Sigmoid colon (tissue), 7 donors: ENCODE results near the gene KCNG2. TPM values are rescaled to one million over a fixed set of nuclear protein-coding genes. Genes with fewer than 3 reads are reported as not detected.
"Not testable (repeated sequence)": the region's sequence is repeated elsewhere in the genome, so short reads cannot be mapped to it uniquely, and the experiment has no call there.

Source experiments
- DNase-seq: peaks from one replicate; pipeline ENCODE4 v3.0.0-alpha.2; 2019
- H3K27ac ChIP-seq, 4 donors: fragments of 200-600 bp; sonication (generic); one replicate each; pipeline ENCODE4 v1.5.1; 2016 to 2019; ENCODE audit warnings: mild to moderate bottlenecking in 1 of 4
- H3K27me3 ChIP-seq, 3 donors: fragments of 200-600 bp; sonication (generic); one replicate each; pipeline ENCODE4 v1.5.1; 2019; ENCODE audit warnings: mild to moderate bottlenecking in 1 of 3
- H3K36me3 ChIP-seq, 4 donors: fragments of 200-600 bp; sonication (generic); one replicate each; pipeline ENCODE4 v1.5.1; 2016 to 2019
- H3K4me1 ChIP-seq, 4 donors: fragments of 200-600 bp; sonication (generic); one replicate each; pipeline ENCODE4 v1.5.1; 2017 to 2019
- H3K4me3 ChIP-seq, 4 donors: fragments of 200-600 bp; sonication (generic); one replicate each; pipeline ENCODE4 v1.5.1; 2017 to 2019; ENCODE audit warnings: mild to moderate bottlenecking in 2 of 4, moderate library complexity in 1 of 4
- H3K9me3 ChIP-seq, 4 donors: fragments of 200-600 bp in 3 of 4; sonication (generic) in 3 of 4; one replicate each; pipeline versions ENCODE4 v1.5.1 to v1.6.1; 2013 to 2019
- EP300 ChIP-seq, 4 donors: sonication (generic); formaldehyde crosslinking; IDR thresholded peaks; one replicate each; pipeline ENCODE4 v1.6.1; 2017; ENCODE audit warnings: antibody characterized with exemption in 4 of 4
- POLR2A ChIP-seq, 2 donors: fragments of 450-650 bp; IDR thresholded peaks; one replicate each; pipeline ENCODE4 v1.6.1; 2016; ENCODE audit warnings: antibody characterized with exemption in 2 of 2, mild to moderate bottlenecking in 2 of 2, moderate library complexity in 2 of 2
- POLR2AphosphoS5 ChIP-seq, 4 donors: sonication (generic); formaldehyde crosslinking; IDR thresholded peaks; one replicate each; pipeline ENCODE4 v1.6.1; 2017; ENCODE audit warnings: antibody characterized with exemption in 4 of 4
- whole genome bisulfite sequencing, 2 donors: extraction: QIAGEN DNeasy Blood & Tissue Kit; methylation state at CpG; one replicate each; pipeline ENCODE4 v1.1.7; 2013; 5-methylcytosine and 5-hydroxymethylcytosine counted together
- intact Hi-C: fragments of 100-400 bp; cut with DNase I; formaldehyde crosslinking; loops from one replicate; pipeline ENCODE4 v1.15.1; 2023
- polyA plus RNA-seq, 3 donors: library from polyadenylated mRNA; stranded (reverse); fragments of 200-250 nt; gene quantifications; one replicate each; pipeline ENCODE4 v1.2.3, GENCODE V29; 2013
- total RNA-seq, 4 donors: library from RNA; depleted of rRNA; stranded (reverse); fragments of >200 nt; gene quantifications; one replicate each; pipeline ENCODE4 v1.1.0, GENCODE V29; 2016
- TF ChIP-seq, protein P1 (sequence below), 4 experiments: fragments of 450-650 bp in 3 of 4; fragments of 200-600 bp in 1 of 4; IDR thresholded peaks; one replicate each; pipeline ENCODE4 v1.5.1; 2016 to 2019; ENCODE audit warnings: antibody characterized with exemption in 4 of 4, mild to moderate bottlenecking in 3 of 4, moderate library complexity in 2 of 4
- donor health status: healthy with polysubstance abuse.
- donor health status: Bipolar disorder and iron deficiency.
- donor health status: healthy.

KCNG2 gene
- total RNA-seq (under 1 TPM in 1 of 4 donors, not detected in 3; 0.41 TPM), polyA plus RNA-seq (under 1 TPM in 1 of 3 donors, not detected in 2; 0.15 TPM)

DNA sequence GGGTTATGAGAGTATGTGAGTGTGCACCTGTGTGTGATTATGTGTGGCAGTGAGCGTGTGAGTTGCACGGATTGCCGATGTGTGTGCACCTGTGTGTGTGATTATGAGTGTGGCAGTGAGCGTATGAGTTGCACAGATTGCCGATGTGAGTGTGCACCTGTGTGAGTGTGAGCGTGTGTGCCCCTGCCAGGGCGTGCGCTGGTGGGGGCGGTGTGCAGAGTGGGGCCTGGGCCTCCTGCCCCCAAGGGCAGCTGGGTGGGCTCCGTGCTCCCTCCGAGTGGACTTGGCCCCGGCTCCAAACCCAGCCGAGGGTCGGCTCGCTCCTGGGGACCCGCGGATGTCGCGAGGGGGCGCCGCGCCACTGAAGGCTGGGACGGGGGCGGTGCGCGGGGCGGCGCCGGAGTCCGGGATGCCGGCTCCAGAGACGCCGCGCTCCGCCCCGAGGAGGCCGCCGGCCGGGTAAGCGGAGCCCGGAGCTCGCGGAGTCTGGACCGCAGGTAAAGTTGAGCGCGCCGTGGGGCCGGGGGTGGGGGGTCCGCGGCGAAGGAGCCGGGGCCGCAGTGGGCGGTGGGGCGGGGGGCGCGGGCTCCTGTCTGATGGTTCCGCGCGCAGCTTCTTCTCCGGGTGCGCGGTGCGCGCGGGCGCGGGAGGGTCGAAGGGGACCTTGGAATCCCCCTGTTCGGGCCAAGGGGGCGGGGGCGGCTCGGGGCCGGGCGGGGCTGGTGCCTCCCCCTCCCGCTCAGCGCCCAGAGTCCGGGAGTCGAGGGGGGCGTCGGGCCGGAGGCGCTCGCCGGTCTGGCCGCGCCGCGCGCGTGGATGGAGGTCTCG lies at the start of gene KCNG2:
Gene KCNG2 (plus strand): TSS at position 421 of the 828 bp plus-strand sequence. CDS start 65,730 bp downstream, outside the sequence.
- WGBS, 2 donors = 5% methylated on average over 92 of the region's 92 CpGs
- peaks cover 0 to 20% (median 19%) of the 10 kb centered on the region in 4 donors for H3K4me1 ChIP-seq
- no peaks in the 10 kb centered on the region for H3K36me3 ChIP-seq
- no peak within 1 kb of the TSS for H3K27ac ChIP-seq
- peak within 1 kb of the TSS in 3 of 4 donors; percentile 20 to 41 (median 39) for H3K4me3 ChIP-seq
- H3K27me3 ChIP-seq = peaks cover 12 to 64% (median 34%) of the 10 kb centered on the region in 3 donors
- intact Hi-C loops = no loop called here
- no peaks in the 10 kb centered on the region for H3K9me3 ChIP-seq
- peak; percentile 44 for DNase-seq
- TF ChIP-seq POLR2A (IDR thresholded peaks at IDR 0.05) (no peak), EP300 (IDR thresholded peaks at IDR 0.05) (no peak), POLR2AphosphoS5 (IDR thresholded peaks at IDR 0.05) (no peak)
- TF ChIP-seq, protein P1, sequence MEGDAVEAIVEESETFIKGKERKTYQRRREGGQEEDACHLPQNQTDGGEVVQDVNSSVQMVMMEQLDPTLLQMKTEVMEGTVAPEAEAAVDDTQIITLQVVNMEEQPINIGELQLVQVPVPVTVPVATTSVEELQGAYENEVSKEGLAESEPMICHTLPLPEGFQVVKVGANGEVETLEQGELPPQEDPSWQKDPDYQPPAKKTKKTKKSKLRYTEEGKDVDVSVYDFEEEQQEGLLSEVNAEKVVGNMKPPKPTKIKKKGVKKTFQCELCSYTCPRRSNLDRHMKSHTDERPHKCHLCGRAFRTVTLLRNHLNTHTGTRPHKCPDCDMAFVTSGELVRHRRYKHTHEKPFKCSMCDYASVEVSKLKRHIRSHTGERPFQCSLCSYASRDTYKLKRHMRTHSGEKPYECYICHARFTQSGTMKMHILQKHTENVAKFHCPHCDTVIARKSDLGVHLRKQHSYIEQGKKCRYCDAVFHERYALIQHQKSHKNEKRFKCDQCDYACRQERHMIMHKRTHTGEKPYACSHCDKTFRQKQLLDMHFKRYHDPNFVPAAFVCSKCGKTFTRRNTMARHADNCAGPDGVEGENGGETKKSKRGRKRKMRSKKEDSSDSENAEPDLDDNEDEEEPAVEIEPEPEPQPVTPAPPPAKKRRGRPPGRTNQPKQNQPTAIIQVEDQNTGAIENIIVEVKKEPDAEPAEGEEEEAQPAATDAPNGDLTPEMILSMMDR (IDR thresholded peaks at IDR 0.05) = no peak

GRCh38 chr18:79748321-79749180 lies 49.2 kb upstream of the KCNG2 start:
- Histone ChIP-seq H3K9me3 (no peaks in the 10 kb centered on the region), H3K36me3 (peaks cover 0 to 25% (median 11%) of the 10 kb centered on the region in 4 donors), H3K4me3 (no peak overlapping the region), H3K4me1 (no peaks in the 10 kb centered on the region), H3K27me3 (no peaks in the 10 kb centered on the region), H3K27ac (no peak overlapping the region)
- 88 to 93% methylated on average over 36 of the region's 36 CpGs for WGBS, 2 donors
- intact Hi-C loops = no loop called here
- TF ChIP-seq, protein P1 (IDR thresholded peaks at IDR 0.05) = no peak
- TF ChIP-seq POLR2A (IDR thresholded peaks at IDR 0.05) = no peak
- TF ChIP-seq EP300 (IDR thresholded peaks at IDR 0.05) = no peak
- TF ChIP-seq POLR2AphosphoS5 (IDR thresholded peaks at IDR 0.05) = no peak
- peak; percentile 46 for DNase-seq

GRCh38 chr18:79749251-79750191 lies 48.2 kb upstream of the KCNG2 start:
- Histone ChIP-seq H3K4me1 (no peaks in the 10 kb centered on the region), H3K27ac (no peak overlapping the region), H3K27me3 (no peaks in the 10 kb centered on the region), H3K4me3 (no peak overlapping the region), H3K36me3 (peaks cover 8 to 35% (median 20%) of the 10 kb centered on the region in 4 donors), H3K9me3 (no peaks in the 10 kb centered on the region)
- TF ChIP-seq EP300 (IDR thresholded peaks at IDR 0.05) (no peak), POLR2AphosphoS5 (IDR thresholded peaks at IDR 0.05) (no peak), POLR2A (IDR thresholded peaks at IDR 0.05) (no peak)
- TF ChIP-seq, protein P1 (IDR thresholded peaks at IDR 0.05) = no peak
- peak; percentile 32 for DNase-seq
- 85 to 90% methylated on average over 49 of the region's 49 CpGs for WGBS, 2 donors
- intact Hi-C loops = no loop called here

DNA sequence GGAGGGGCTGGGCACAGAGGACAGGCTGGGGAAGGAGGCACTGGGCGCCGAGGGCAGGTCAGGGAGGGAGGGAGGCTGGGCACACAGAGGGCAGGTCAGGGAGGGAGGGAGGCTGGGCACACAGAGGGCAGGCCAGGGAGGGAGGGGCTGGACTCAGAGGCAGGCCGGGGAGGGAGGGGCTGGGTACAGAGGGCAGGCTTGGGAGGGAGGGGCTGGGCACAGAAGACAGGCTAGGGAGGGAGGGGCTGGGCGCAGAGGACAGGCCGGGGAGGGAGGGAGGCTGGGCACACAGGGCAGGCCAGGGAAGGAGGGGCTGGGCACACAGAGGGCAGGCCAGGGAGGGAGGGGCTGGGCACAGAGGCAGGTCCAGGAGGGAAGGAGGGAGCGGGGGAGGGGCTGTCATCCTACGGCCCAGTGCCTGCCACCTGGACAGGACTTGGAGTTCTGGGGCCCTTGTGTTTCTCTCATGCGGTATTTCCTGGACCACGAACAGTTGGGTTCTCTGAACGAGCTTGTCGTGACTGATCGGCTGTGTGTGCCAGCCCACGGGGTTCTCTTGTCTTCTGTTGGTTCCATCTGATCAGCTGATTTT lies 46.7 kb upstream of the KCNG2 start:
- Histone ChIP-seq H3K4me1 (no peaks in the 10 kb centered on the region), H3K4me3 (no peak overlapping the region), H3K9me3 (no peaks in the 10 kb centered on the region), H3K36me3 (peaks cover 13 to 50% (median 28%) of the 10 kb centered on the region in 4 donors), H3K27me3 (no peaks in the 10 kb centered on the region), H3K27ac (no peak overlapping the region)
- TF ChIP-seq, protein P1 (IDR thresholded peaks at IDR 0.05) = no peak
- TF ChIP-seq POLR2AphosphoS5 (IDR thresholded peaks at IDR 0.05) (no peak), POLR2A (IDR thresholded peaks at IDR 0.05) (no peak), EP300 (IDR thresholded peaks at IDR 0.05) (no peak)
- 27 to 79% methylated on average over 13 of the region's 13 CpGs for whole genome bisulfite sequencing, 2 donors
- intact Hi-C loops = no loop called here
- peak; percentile 54 for DNase-seq

DNA sequence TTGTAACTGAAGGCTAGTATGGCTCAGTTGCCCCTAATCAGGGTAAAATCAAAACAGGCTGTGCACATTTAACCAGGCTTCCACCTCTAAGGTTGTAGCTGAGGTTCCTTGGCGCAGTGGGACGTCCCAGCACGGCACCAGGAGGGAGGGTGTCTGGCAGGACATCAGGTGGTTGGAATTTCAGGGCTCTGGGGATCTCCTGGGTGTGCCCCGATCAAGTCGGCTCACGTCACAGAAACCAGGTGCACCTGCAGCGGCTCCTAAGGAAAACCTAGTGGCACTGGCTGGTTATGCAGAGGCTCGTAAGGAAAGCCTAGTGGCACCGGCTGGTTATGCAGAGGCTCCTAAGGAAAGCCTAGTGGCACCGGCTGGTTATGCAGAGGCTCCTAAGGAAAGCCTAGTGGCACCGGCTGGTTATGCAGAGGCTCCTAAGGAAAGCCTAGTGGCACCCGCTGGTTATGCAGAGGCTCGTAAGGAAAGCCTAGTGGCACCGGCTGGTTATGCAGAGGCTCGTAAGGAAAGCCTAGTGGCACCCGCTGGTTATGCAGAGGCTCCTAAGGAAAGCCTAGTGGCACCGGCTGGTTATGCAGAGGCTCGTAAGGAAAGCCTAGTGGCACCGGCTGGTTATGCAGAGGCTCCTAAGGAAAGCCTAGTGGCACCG lies 45.7 kb upstream of the KCNG2 start:
- 36 to 96% methylated on average over 18 of the region's 20 CpGs for WGBS, 2 donors
- H3K9me3 ChIP-seq, H3K4me3 ChIP-seq, H3K4me1 ChIP-seq, intact Hi-C loops, H3K27me3 ChIP-seq, H3K27ac ChIP-seq: not testable (repeated sequence)
- peaks cover 13 to 45% (median 26%) of the 10 kb centered on the region in 4 donors for H3K36me3 ChIP-seq
- peak; percentile 22 for DNase-seq

DNA sequence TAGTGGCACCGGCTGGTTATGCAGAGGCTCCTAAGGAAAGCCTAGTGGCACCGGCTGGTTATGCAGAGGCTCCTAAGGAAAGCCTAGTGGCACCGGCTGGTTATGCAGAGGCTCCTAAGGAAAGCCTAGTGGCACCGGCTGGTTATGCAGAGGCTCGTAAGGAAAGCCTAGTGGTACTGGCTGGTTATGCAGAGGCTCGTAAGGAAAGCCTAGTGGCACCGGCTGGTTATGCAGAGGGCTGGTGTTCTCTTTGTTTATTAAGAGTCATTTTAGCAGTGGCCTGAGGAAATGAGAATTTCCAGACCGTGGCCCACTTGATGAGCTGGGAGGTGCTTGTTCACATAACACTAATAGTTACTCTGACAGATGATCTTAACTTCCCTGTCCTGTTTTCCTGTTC lies 44.8 kb upstream of the KCNG2 start:
- H3K4me1 ChIP-seq, H3K27me3 ChIP-seq, H3K9me3 ChIP-seq, H3K27ac ChIP-seq, intact Hi-C loops, H3K4me3 ChIP-seq, DNase-seq: not testable (repeated sequence)
- H3K36me3 ChIP-seq = peaks cover 13 to 36% (median 21%) of the 10 kb centered on the region in 4 donors
- WGBS, 2 donors = 46 to 84% methylated on average over 6 of the region's 8 CpGs
